ENCODE results near the gene WDR37. TPM values are rescaled to one million over a fixed set of nuclear protein-coding genes. Genes with fewer than 3 reads are reported as not detected.
"Not testable (repeated sequence)": the region's sequence is repeated elsewhere in the genome, so short reads cannot be mapped to it uniquely, and the experiment has no call there.

The WDR37 gene
- total RNA-seq, 1 experiment from 2014 or later = 9.6 TPM

GRCh38 chr10:1063232-1063865 is 7.2 kb downstream of the WDR37 start:
- H3K4me3 ChIP-seq (ENCODE audit: low read depth in 2 of 2, low read length in 2 of 2) = no peak overlapping the region
- in situ Hi-C loops (cut with HindIII; ENCODE audit: low pct_unique_long_range_greater_than_20kb, low sequenced_read_pairs) = no loop called here
- no TSS peak for BruUV-seq (replicated peaks)
- H3K9me3 ChIP-seq (ENCODE audit: control insufficient read depth, insufficient read depth, low read depth, low read length) = no peaks in the 10 kb centered on the region
- H3K36me3 ChIP-seq (ENCODE audit: control insufficient read depth, insufficient read depth, low read length) = no peaks in the 10 kb centered on the region
- intact Hi-C loops (cut with micrococcal nuclease; ENCODE audit: unreplicated experiment) = no loop called here
- DNase-seq (ENCODE audit: low read depth, low spot score) (no peak), ATAC-seq (no peak)
- TF ChIP-seq POLR2AphosphoS5 (IDR thresholded peaks at IDR 0.05; ENCODE audit: low read depth, low read length) = no peak
- TF ChIP-seq TCF7L2 (IDR thresholded peaks at IDR 0.05; ENCODE audit: low read depth, low read length) = no peak
- no peak for TF ChIP-seq CTCF (IDR thresholded peaks at IDR 0.05)
- no peak for TF ChIP-seq REST (IDR thresholded peaks at IDR 0.05; ENCODE audit: insufficient read depth in 1 of 2, low read depth in 2 of 2, low read length in 1 of 2)
- no peak for TF ChIP-seq SIN3A (IDR thresholded peaks at IDR 0.05; ENCODE audit: borderline replicate concordance, insufficient read depth, low read depth, low read length)
- POLR2A ChIA-PET = no interaction called here
- no peaks in the 10 kb centered on the region for H3K27me3 ChIP-seq (ENCODE audit: control insufficient read depth, insufficient read depth, low read length)
- H3K27ac ChIP-seq (ENCODE audit: low read length) = no peak overlapping the region
- CTCF ChIA-PET = no interaction called here
- no peaks in the 10 kb centered on the region; the same call in 1 of the 2 replicates for H3K4me1 ChIP-seq (ENCODE audit: control insufficient read depth, insufficient read depth, low read length)

- no TSS peak for BruUV-seq (replicated peaks)
- no peaks in the 10 kb centered on the region for H3K36me3 ChIP-seq (ENCODE audit: control insufficient read depth, insufficient read depth, low read length)
- intact Hi-C loops (cut with micrococcal nuclease; ENCODE audit: unreplicated experiment) (no loop called here), in situ Hi-C loops (cut with HindIII; ENCODE audit: low pct_unique_long_range_greater_than_20kb, low sequenced_read_pairs) (no loop called here)
- ATAC-seq = no peak
- no peak overlapping the region for H3K27ac ChIP-seq (ENCODE audit: low read length)
- no peaks in the 10 kb centered on the region for H3K4me1 ChIP-seq (ENCODE audit: control insufficient read depth, insufficient read depth, low read length)
- no peak overlapping the region for H3K4me3 ChIP-seq (ENCODE audit: low read depth in 2 of 2, low read length in 2 of 2)
- TF ChIP-seq SIN3A (IDR thresholded peaks at IDR 0.05; ENCODE audit: borderline replicate concordance, insufficient read depth, low read depth, low read length) (no peak), TCF7L2 (IDR thresholded peaks at IDR 0.05; ENCODE audit: low read depth, low read length) (no peak), REST (IDR thresholded peaks at IDR 0.05; ENCODE audit: insufficient read depth in 1 of 2, low read depth in 2 of 2, low read length in 1 of 2) (no peak), POLR2AphosphoS5 (IDR thresholded peaks at IDR 0.05; ENCODE audit: low read depth, low read length) (no peak), CTCF (IDR thresholded peaks at IDR 0.05) (no peak)
- ChIA-PET CTCF (no interaction called here), POLR2A (no interaction called here)
- no peak for DNase-seq (ENCODE audit: low read depth, low spot score)
- no peaks in the 10 kb centered on the region for H3K27me3 ChIP-seq (ENCODE audit: control insufficient read depth, insufficient read depth, low read length)
- no peaks in the 10 kb centered on the region for H3K9me3 ChIP-seq (ENCODE audit: control insufficient read depth, insufficient read depth, low read depth, low read length)
Observed at GRCh38 chr10:1064964-1065247, 8.7 kb downstream of the WDR37 start.

DNA sequence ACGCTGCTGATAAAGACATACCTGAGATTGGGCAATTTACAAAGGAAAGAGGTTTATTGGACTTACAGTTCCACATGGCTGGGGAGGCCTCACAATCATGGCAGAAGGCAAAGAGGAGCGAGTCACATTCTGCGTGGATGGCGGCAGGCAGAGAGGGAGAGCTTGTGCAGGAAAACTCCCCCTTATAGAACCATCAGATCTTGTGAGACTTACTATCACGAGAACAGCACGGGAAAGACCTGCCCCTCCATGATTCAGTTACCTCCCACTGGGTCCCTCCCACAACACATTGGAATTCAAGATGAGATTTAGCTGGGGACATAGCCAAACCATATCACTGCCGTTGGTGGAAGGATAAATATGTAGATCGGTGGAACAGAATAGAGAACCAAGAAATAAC is 10.5 kb downstream of the WDR37 start:
- BruUV-seq (replicated peaks); ATAC-seq; H3K4me3 ChIP-seq (ENCODE audit: low read depth in 2 of 2, low read length in 2 of 2); H3K27me3 ChIP-seq (ENCODE audit: control insufficient read depth, insufficient read depth, low read length); CTCF ChIA-PET; H3K27ac ChIP-seq (ENCODE audit: low read length); DNase-seq (ENCODE audit: low read depth, low spot score); H3K4me1 ChIP-seq (ENCODE audit: control insufficient read depth, insufficient read depth, low read length); H3K36me3 ChIP-seq (ENCODE audit: control insufficient read depth, insufficient read depth, low read length); in situ Hi-C loops (cut with HindIII; ENCODE audit: low pct_unique_long_range_greater_than_20kb, low sequenced_read_pairs); H3K9me3 ChIP-seq (ENCODE audit: control insufficient read depth, insufficient read depth, low read depth, low read length); intact Hi-C loops (cut with micrococcal nuclease; ENCODE audit: unreplicated experiment); POLR2A ChIA-PET: not testable (repeated sequence)
